ENCODE data around the gene ZNF862. TPM values are rescaled to one million over a fixed set of nuclear protein-coding genes. Genes with fewer than 3 reads are reported as not detected.

Gene ZNF862
- total RNA-seq (2022) (17.7 and 19.4 TPM in 2 replicates), Bru-seq, nascent RNA (percentile 51 among the genes with signal in this experiment), BruChase-seq, experiment 1, labeled RNA remaining after a 6-hour chase (percentile 74 among the genes with signal in this experiment), BruChase-seq, experiment 2, labeled RNA remaining after a 2-hour chase (percentile 80 among the genes with signal in this experiment)
- long read RNA-seq, partial matches to known transcripts = 1 of 23 reads
- long read RNA-seq, other reads (novel, unspliced or antisense) = 22 of 23 reads

- Mint-ChIP-seq H3K27me3 (ENCODE audit: unreplicated experiment) (peaks cover 37% of the 10 kb centered on the region), H3K4me1 (ENCODE audit: low read depth, unreplicated experiment) (peaks cover 6% of the 10 kb centered on the region), H3K9me3 (ENCODE audit: low read depth, unreplicated experiment) (no peaks in the 10 kb centered on the region), H3K4me3 (ENCODE audit: low read depth, unreplicated experiment) (peak within 1 kb of the TSS; percentile 80), H3K27ac (ENCODE audit: unreplicated experiment) (peak within 1 kb of the TSS; percentile 20), H3K36me3 (ENCODE audit: insufficient read depth, unreplicated experiment) (peaks cover 20% of the 10 kb centered on the region)
- BruUV-seq (replicated peaks) = no TSS peak
- peak; percentile 96 for DNase-seq
- CTCF ChIA-PET = interaction anchor here (1.0 to 1.3 kb wide), 2 partner anchors 16 to 45 kb away, joined by 5 read pairs; no protein-coding TSS in a partner anchor
- TF ChIP-seq, protein P1, sequence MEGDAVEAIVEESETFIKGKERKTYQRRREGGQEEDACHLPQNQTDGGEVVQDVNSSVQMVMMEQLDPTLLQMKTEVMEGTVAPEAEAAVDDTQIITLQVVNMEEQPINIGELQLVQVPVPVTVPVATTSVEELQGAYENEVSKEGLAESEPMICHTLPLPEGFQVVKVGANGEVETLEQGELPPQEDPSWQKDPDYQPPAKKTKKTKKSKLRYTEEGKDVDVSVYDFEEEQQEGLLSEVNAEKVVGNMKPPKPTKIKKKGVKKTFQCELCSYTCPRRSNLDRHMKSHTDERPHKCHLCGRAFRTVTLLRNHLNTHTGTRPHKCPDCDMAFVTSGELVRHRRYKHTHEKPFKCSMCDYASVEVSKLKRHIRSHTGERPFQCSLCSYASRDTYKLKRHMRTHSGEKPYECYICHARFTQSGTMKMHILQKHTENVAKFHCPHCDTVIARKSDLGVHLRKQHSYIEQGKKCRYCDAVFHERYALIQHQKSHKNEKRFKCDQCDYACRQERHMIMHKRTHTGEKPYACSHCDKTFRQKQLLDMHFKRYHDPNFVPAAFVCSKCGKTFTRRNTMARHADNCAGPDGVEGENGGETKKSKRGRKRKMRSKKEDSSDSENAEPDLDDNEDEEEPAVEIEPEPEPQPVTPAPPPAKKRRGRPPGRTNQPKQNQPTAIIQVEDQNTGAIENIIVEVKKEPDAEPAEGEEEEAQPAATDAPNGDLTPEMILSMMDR (IDR thresholded peaks at IDR 0.05; ENCODE audit: unreplicated experiment) = no peak
- intact Hi-C loops (cut with micrococcal nuclease; ENCODE audit: unreplicated experiment) = no loop called here
Observed at GRCh38 chr7:149838224-149838991, at the start of gene ZNF862. Gene ZNF862, plus strand, starts transcription at chr7:149838375. Its CDS starts 237 bp downstream, at chr7:149838612.

DNA sequence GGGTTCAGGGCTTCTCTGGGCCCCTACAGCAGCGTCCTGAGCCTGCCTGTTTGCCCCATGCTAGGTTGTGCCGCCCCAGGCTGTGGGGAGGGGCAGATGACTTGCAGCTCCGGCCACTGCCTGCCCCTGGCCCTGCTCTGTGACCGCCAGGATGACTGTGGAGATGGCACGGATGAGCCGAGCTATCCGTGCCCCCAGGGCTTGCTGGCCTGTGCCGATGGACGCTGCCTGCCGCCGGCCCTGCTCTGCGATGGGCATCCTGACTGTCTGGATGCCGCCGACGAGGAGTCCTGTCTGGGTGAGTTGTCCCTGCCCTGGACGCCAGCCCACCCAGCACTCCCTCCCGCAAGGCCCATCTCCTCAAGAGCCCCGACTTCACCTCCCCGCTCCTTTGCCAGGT, 49.1 kb upstream of the ZNF862 start:
- Mint-ChIP-seq H3K27ac (ENCODE audit: unreplicated experiment) (no peak overlapping the region), H3K4me1 (ENCODE audit: low read depth, unreplicated experiment) (no peaks in the 10 kb centered on the region), H3K9me3 (ENCODE audit: low read depth, unreplicated experiment) (no peaks in the 10 kb centered on the region), H3K27me3 (ENCODE audit: unreplicated experiment) (peaks cover 89% of the 10 kb centered on the region), H3K36me3 (ENCODE audit: insufficient read depth, unreplicated experiment) (no peaks in the 10 kb centered on the region), H3K4me3 (ENCODE audit: low read depth, unreplicated experiment) (no peak overlapping the region)
- CTCF ChIA-PET = interaction anchor here (0.6 kb wide), 1 partner anchor 11 kb away, joined by 3 read pairs; no protein-coding TSS in a partner anchor
- TF ChIP-seq, protein P1 (IDR thresholded peaks at IDR 0.05; ENCODE audit: unreplicated experiment) = no peak
- intact Hi-C loops (cut with micrococcal nuclease; ENCODE audit: unreplicated experiment) = no loop called here
- BruUV-seq (replicated peaks) = no TSS peak
- DNase-seq = no peak

DNA sequence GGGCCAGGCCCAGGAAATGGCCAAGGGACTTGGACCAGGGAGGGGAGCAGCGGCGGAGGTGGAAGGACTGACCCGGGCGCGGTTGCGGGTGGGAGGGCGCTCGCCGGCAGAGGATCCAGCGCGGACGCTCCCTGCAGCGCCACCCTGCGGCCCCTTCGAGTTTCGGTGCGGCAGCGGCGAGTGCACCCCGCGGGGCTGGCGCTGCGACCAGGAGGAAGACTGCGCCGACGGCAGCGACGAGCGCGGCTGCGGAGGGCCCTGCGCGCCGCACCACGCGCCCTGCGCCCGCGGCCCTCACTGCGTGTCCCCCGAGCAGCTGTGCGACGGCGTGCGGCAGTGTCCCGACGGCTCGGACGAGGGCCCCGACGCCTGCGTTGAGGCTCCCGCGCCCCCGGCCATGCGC, 48.0 kb upstream of the ZNF862 start:
- DNase-seq = no peak
- Mint-ChIP-seq H3K27ac (ENCODE audit: unreplicated experiment) (no peak overlapping the region), H3K36me3 (ENCODE audit: insufficient read depth, unreplicated experiment) (no peaks in the 10 kb centered on the region), H3K4me3 (ENCODE audit: low read depth, unreplicated experiment) (no peak overlapping the region), H3K9me3 (ENCODE audit: low read depth, unreplicated experiment) (no peaks in the 10 kb centered on the region), H3K4me1 (ENCODE audit: low read depth, unreplicated experiment) (no peaks in the 10 kb centered on the region), H3K27me3 (ENCODE audit: unreplicated experiment) (peaks cover 89% of the 10 kb centered on the region)
- intact Hi-C loops (cut with micrococcal nuclease; ENCODE audit: unreplicated experiment) = no loop called here
- CTCF ChIA-PET = no interaction called here
- TF ChIP-seq, protein P1 (IDR thresholded peaks at IDR 0.05; ENCODE audit: unreplicated experiment) = no peak
- BruUV-seq (replicated peaks) = no TSS peak

DNA sequence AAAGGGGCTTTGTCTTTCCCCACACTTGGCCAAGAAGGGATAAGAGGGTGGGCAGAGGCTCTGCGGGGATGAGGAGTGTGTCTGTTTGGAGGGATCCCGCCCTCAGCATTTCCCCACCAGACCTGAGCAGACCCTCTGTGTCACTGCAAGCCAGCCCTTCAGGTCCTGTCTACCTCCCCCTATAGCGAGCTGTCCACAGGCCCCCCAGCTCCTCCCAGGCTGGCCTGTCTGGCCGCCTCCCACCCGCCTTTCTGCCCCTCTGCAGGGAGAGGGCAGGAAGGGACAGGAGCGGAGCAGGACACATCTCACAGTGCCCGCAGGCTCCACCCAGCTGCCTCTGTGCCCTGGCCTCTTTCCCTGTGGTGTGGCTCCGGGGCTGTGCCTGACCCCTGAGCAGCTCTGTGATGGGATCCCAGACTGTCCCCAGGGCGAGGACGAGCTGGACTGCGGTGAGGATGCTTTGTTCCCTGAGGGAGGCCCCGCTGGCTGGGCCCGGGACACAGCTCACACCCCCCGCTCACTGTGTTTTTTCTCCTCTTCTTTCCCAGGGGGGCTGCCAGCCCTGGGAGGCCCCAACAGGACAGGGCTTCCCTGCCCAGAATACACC, 47.3 kb upstream of the ZNF862 start:
- no peak for DNase-seq
- CTCF ChIA-PET = no interaction called here
- Mint-ChIP-seq H3K4me1 (ENCODE audit: low read depth, unreplicated experiment) (no peaks in the 10 kb centered on the region), H3K36me3 (ENCODE audit: insufficient read depth, unreplicated experiment) (no peaks in the 10 kb centered on the region), H3K4me3 (ENCODE audit: low read depth, unreplicated experiment) (no peak overlapping the region), H3K27ac (ENCODE audit: unreplicated experiment) (no peak overlapping the region), H3K9me3 (ENCODE audit: low read depth, unreplicated experiment) (no peaks in the 10 kb centered on the region), H3K27me3 (ENCODE audit: unreplicated experiment) (peaks cover 89% of the 10 kb centered on the region)
- BruUV-seq (replicated peaks) = no TSS peak
- TF ChIP-seq, protein P1 (IDR thresholded peaks at IDR 0.05; ENCODE audit: unreplicated experiment) = no peak
- intact Hi-C loops (cut with micrococcal nuclease; ENCODE audit: unreplicated experiment) = no loop called here

Measured in Calu3 (cell line).